Mucosa of gallbladder (tissue), 1 donor: Measurements from ENCODE around the gene GBE1. TPM values are rescaled to one million over a fixed set of nuclear protein-coding genes. Genes with fewer than 3 reads are reported as not detected.
"Not testable (repeated sequence)": the region's sequence is repeated elsewhere in the genome, so short reads cannot be mapped to it uniquely, and the experiment has no call there.

Source experiments
- DNase-seq: peaks from one replicate; pipeline ENCODE4 v3.0.0-alpha.2; 2020; ENCODE audit warnings: low spot score
- total RNA-seq: library from RNA; stranded (reverse); gene quantifications from one replicate; pipeline ENCODE4 v1.2.1, GENCODE V29; 2021
- donor health status: DM: no; HTN: no; CAD: no.

GBE1 gene
- total RNA-seq, 1 donor from 2014 or later = 17.2 TPM

- DNase-seq = no peak
These were observed 230.2 kb downstream of the GBE1 start for GRCh38 chr3:81531263-81531662.

GRCh38 chr3:81530180-81530939, 231.1 kb downstream of the GBE1 start:
- DNase-seq = no peak

GRCh38 chr3:81521855-81522254, 239.6 kb downstream of the GBE1 start:
- DNase-seq = no peak

- DNase-seq = no peak
These were observed 242.5 kb downstream of the GBE1 start for GRCh38 chr3:81518945-81519344.

GRCh38 chr3:81516042-81516441, 245.4 kb downstream of the GBE1 start:
- no peak for DNase-seq

GRCh38 chr3:81513591-81513990, 247.9 kb downstream of the GBE1 start:
- no peak for DNase-seq

GRCh38 chr3:81503026-81503425, 258.4 kb downstream of the GBE1 start:
- no peak for DNase-seq

GRCh38 chr3:81502236-81502635, 259.2 kb downstream of the GBE1 start:
- DNase-seq = no peak

GRCh38 chr3:81500039-81500438, 261.4 kb downstream of the GBE1 start:
- no peak for DNase-seq

GRCh38 chr3:81497572-81498251, 263.7 kb downstream of the GBE1 start:
- no peak for DNase-seq

GRCh38 chr3:81496407-81497104, 264.9 kb downstream of the GBE1 start:
- DNase-seq = no peak

- DNase-seq = not testable (repeated sequence)
These were observed 269.0 kb downstream of the GBE1 start for GRCh38 chr3:81492471-81492870.

GRCh38 chr3:81492040-81492439, 269.4 kb downstream of the GBE1 start:
- no peak for DNase-seq

GRCh38 chr3:81490541-81491288, 270.7 kb downstream of the GBE1 start:
- peak; percentile 79 for DNase-seq

GRCh38 chr3:81485444-81485865, 276.0 kb downstream of the GBE1 start:
- no peak for DNase-seq

- no peak for DNase-seq
These were observed 276.9 kb downstream of the GBE1 start for GRCh38 chr3:81484520-81484919.

- DNase-seq = no peak
These were observed 278.4 kb downstream of the GBE1 start for GRCh38 chr3:81483046-81483445.

GRCh38 chr3:81477740-81478139, 283.7 kb downstream of the GBE1 start:
- no peak for DNase-seq

GRCh38 chr3:81476692-81477091, 284.8 kb downstream of the GBE1 start:
- no peak for DNase-seq

- no peak for DNase-seq
These were observed 288.7 kb downstream of the GBE1 start for GRCh38 chr3:81472600-81473362.
